Measurements from ENCODE around the gene PPP4R3A.

GRCh38 chr14:91506226-91506625 lies 3.9 kb downstream of the PPP4R3A start:
- TF ChIP-seq CTCF (conservative IDR thresholded peaks at IDR 0.05 in 1 of 2, IDR thresholded peaks at IDR 0.05 in 1 of 2; ENCODE audit: extremely low read depth in 1 of 2, insufficient read depth in 1 of 2, low read depth in 1 of 2, low read length in 2 of 2) (no peak), EZH2 (IDR thresholded peaks at IDR 0.05; ENCODE audit: borderline replicate concordance, low read length) (no peak)
